RWPE1 (cell line): ENCODE results near the gene DLGAP1.

Source experiments
- CTCF ChIA-PET: fragments of 350-600 bp; sonication (Branson Sonifier 250); formaldehyde crosslinking; extraction: SDS; loops from one replicate; lab custom pipeline; 2021; lab: Yijun Ruan, JAX
- POLR2A ChIA-PET: fragments of 400-600 bp; formaldehyde crosslinking; extraction: SDS; loops from one replicate; lab custom pipeline; 2020; ENCODE audit warnings: antibody characterized with exemption; ENCODE audit not compliant: low non-redundant PET; lab: Yijun Ruan, JAX
- DNase-seq: peaks from one replicate; pipeline ENCODE4 v3.0.0; 2012; ENCODE audit warnings: low spot score
- H3K27ac ChIP-seq: fragments of 450-650 bp; 2 replicates; pipeline ENCODE4 v1.5.1; 2017
- CTCF ChIP-seq: fragments of 450-650 bp; conservative IDR thresholded peaks from 2 replicates; pipeline ENCODE4 v1.5.1; 2017; ENCODE audit warnings: low read depth, mild to moderate bottlenecking

The DLGAP1 gene

GRCh38 chr18:4172196-4173100 lies 282.7 kb downstream of the DLGAP1 start:
- ChIA-PET POLR2A (no interaction called here), CTCF (no interaction called here)
- TF ChIP-seq CTCF: no peak
- no peak overlapping the region for H3K27ac ChIP-seq
- DNase-seq: no peak

GRCh38 chr18:4157352-4157751 lies 297.8 kb downstream of the DLGAP1 start:
- CTCF ChIA-PET: no interaction called here
- no peak for DNase-seq
- TF ChIP-seq CTCF: no peak
- POLR2A ChIA-PET: no interaction called here
- H3K27ac ChIP-seq: no peak overlapping the region

- no peak for TF ChIP-seq CTCF
- POLR2A ChIA-PET: no interaction called here
- H3K27ac ChIP-seq: no peak overlapping the region
- CTCF ChIA-PET: no interaction called here
- DNase-seq: no peak
Measured at GRCh38 chr18:4146797-4147196, 308.3 kb downstream of the DLGAP1 start.

GRCh38 chr18:4144201-4144600 lies 310.9 kb downstream of the DLGAP1 start:
- DNase-seq: no peak
- TF ChIP-seq CTCF: no peak
- no peak overlapping the region for H3K27ac ChIP-seq
- ChIA-PET POLR2A (no interaction called here), CTCF (interaction anchor here (0.6 kb wide), 1 partner anchor 487 kb away, joined by 4 read pairs; no protein-coding TSS in a partner anchor)

- ChIA-PET CTCF (interaction anchor here (0.6 kb wide), 1 partner anchor 488 kb away, joined by 4 read pairs; no protein-coding TSS in a partner anchor), POLR2A (no interaction called here)
- H3K27ac ChIP-seq: no peak overlapping the region
- no peak for DNase-seq
- TF ChIP-seq CTCF: no peak
Measured at GRCh38 chr18:4143585-4143984, 311.5 kb downstream of the DLGAP1 start.

- POLR2A ChIA-PET: no interaction called here
- no peak overlapping the region for H3K27ac ChIP-seq
- CTCF ChIA-PET: no interaction called here
- DNase-seq: no peak
- no peak for TF ChIP-seq CTCF
Measured at GRCh38 chr18:4142876-4143275, 312.2 kb downstream of the DLGAP1 start.
